C1 segment of cervical spinal cord (tissue), 14 donors: ENCODE results near the gene MSX1.

Experiments used
- DNase-seq, 14 donors: peaks; one replicate each; lab custom pipeline; 2025; lab: John Stamatoyannopoulos, UW

The MSX1 gene

GRCh38 chr4:4857809-4858508 lies 1.5 kb upstream of the MSX1 start:
- no peak for DNase-seq

GRCh38 chr4:4858527-4859324 lies 739 bp upstream of the MSX1 start:
- DNase-seq = no peak

GRCh38 chr4:4859799-4860599 lies 534 bp downstream of the MSX1 start:
- peak in 2 of 14 donors; percentile 35 to 55 for DNase-seq

- DNase-seq = peak in 1 of 14 donors; percentile 17
Observed at GRCh38 chr4:4860600-4861389, 1.3 kb downstream of the MSX1 start.

- no peak for DNase-seq
Observed at GRCh38 chr4:4861390-4862018, 2.0 kb downstream of the MSX1 start.

GRCh38 chr4:4862071-4862551 lies 2.6 kb downstream of the MSX1 start:
- no peak for DNase-seq

- DNase-seq = no peak
Observed at GRCh38 chr4:4862665-4863482, 3.4 kb downstream of the MSX1 start.

- no peak for DNase-seq
Observed at GRCh38 chr4:4864443-4864939, 5.0 kb downstream of the MSX1 start.

GRCh38 chr4:4864940-4865704 lies 5.7 kb downstream of the MSX1 start:
- no peak for DNase-seq

GRCh38 chr4:4865705-4866123 lies 6.2 kb downstream of the MSX1 start:
- no peak for DNase-seq

GRCh38 chr4:4866124-4866865 lies 6.8 kb downstream of the MSX1 start:
- no peak for DNase-seq

DNA sequence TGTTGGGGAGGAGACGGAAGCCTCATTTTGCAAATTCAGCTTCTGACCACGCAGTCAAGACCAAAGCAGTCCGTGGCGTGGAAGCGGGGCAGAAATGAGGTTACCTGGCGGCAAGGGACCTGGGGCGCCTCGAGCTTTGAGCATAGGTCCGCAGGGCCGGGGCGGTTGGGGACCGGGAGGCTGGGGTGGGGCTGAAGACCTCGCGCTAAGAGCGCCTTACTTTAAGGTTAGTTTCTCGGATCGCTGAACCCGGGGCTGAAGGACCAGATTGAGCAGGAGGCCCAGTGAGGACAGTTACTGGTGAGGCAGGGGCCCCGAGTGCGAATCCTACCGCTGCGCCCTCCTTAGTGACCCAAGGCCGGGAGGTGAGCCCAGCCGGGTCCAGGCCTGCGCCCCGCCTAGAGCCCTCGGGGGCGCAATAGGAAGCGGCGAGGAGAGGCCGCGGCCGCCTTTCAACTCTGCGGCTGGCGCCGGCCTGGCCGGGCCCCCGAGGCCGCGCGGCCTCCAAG lies 7.5 kb downstream of the MSX1 start:
- DNase-seq = no peak

DNA sequence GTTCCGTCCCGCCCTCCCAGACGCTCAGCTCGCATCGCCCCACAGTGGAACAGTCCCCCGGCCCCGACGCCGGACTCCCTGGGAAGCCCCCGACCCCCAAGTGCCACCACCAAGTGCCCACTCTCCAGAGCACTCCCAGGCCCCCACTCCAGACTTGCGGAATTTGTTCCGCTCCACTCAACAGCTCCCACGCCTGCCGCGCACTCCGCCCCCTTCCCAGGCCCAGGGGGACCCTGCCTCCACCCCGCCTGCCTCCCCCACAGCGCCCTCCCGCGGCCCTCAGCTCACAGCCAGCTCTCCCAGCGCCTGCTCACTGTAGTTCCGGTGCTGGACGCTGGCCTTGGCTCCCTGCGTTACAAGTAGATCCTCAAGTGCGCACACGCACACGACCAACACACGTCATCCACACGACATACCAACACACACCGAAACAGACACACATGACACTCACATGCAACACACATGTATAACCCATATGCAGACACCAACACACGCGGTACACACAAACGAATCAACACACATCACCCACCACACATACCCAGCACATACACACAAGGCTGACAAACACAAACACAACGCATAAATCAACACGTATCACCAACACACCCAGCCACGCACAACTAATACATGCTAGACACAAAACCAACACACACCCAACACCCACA lies 8.0 kb downstream of the MSX1 start:
- DNase-seq = peak in 1 of 14 donors; percentile 8

- DNase-seq = no peak
Observed at GRCh38 chr4:4868040-4868757, 8.7 kb downstream of the MSX1 start.

DNA sequence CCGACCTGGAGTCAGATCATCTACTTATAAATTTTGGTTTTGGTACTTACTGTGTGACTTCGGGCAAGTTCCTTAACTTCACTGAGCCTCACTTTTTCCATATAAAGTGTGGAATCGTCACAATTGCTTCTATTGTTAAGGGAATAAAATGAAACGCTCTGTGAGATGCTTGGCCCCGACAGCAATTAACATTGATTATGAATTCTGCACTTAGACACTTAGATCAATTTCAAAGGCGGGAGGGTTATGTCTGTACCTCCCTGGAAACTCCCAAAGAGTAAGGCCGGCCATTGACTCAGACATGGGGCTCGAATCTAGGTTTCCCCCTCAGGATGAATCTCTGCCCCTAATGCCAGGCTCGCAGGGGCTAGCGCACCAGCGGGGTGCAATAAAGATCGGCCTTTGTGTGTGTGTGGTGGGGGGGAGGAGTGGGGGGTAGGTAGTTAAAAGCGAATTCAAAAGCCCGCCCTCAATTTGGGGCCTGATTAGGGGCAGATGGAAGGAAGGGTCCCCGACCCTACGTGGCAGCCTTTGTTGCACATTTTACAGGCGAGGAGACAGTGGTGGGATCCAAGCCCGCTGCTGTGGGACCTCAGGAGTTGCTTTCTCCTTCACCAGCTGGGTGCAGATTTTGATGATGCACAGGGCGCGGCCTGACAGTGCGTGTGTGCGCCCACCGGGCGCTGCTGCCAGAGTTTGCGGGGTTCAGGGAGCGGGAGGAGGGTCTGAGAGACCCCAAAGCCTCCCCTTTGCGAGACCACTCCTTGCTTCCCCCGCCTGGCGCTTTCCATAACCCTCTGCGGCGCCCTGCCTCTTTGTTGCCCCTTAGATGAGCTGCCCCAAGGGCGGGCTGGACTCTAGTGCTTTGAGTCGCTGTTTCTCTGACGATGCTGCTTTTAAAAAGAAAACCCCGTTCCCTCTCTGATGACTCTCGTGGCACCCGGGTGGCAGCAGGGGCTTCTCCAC lies 9.6 kb downstream of the MSX1 start:
- no peak for DNase-seq
